SK-N-SH (cell line): ENCODE measurements around the gene NDUFV2. TPM values are rescaled to one million over a fixed set of nuclear protein-coding genes. Genes with fewer than 3 reads are reported as not detected.

Source experiments
- CTCF ChIA-PET: fragments of 300-600, 350-600 bp; formaldehyde crosslinking; extraction: SDS; loops from one replicate; lab custom pipeline; 2021; lab: Yijun Ruan, JAX
- POLR2A ChIA-PET: fragments of 350-600 bp; sonication (Branson Sonifier 250); formaldehyde crosslinking; extraction: SDS; loops from one replicate; lab custom pipeline; 2020; ENCODE audit warnings: antibody characterized with exemption, inconsistent platforms; lab: Yijun Ruan, JAX
- DNase-seq: peaks from one replicate; pipeline ENCODE4 v3.0.0; 2012
- H2AFZ ChIP-seq: fragments of 200-600 bp; sonication (generic); 2 replicates; pipeline ENCODE4 v1.8.1; 2016; ENCODE audit warnings: antibody characterized with exemption, mild to moderate bottlenecking, low read depth
- H3F3A ChIP-seq: fragments of 200-600 bp; sonication (generic); replicated peaks from 2 replicates; pipeline ENCODE3; 2016; ENCODE audit warnings: antibody characterized with exemption, mild to moderate bottlenecking; ENCODE audit not compliant: insufficient read depth
- H3K27ac ChIP-seq, 2 experiments: fragments of 200-500 bp in 1 of 2; fragments of 200-600 bp in 1 of 2; sonication (Bioruptor generic) in 1 of 2; sonication (generic), shearing (Covaris generic) in 1 of 2; 2 replicates each; pipeline versions ENCODE4 v1.5.1 to v1.6.1; 2014 to 2016; ENCODE audit warnings: low read depth in 2 of 2, inconsistent platforms in 1 of 2, low read length in 1 of 2, mild to moderate bottlenecking in 1 of 2, mixed read lengths in 1 of 2
- H3K27me3 ChIP-seq: fragments of 200-600 bp; sonication (generic), shearing (Covaris generic); 2 replicates; pipeline ENCODE4 v1.6.1; 2016; ENCODE audit warnings: mixed run types; ENCODE audit not compliant: insufficient read depth
- H3K36me3 ChIP-seq, 2 experiments: fragments of 200-500 bp in 1 of 2; fragments of 200-600 bp in 1 of 2; sonication (Bioruptor generic) in 1 of 2; sonication (generic) in 1 of 2; replicated peaks in 1 of 2; 2 replicates each; pipeline versions ENCODE3 to v1.5.1; 2014 to 2016; ENCODE audit warnings: low read length in 1 of 2, mild to moderate bottlenecking in 1 of 2; ENCODE audit not compliant: insufficient read depth in 2 of 2, control insufficient read depth in 1 of 2
- H3K4me1 ChIP-seq, 2 experiments: fragments of 200-500 bp in 1 of 2; fragments of 200-600 bp in 1 of 2; sonication (Bioruptor generic) in 1 of 2; sonication (generic), shearing (Covaris generic) in 1 of 2; 2 replicates each; pipeline versions ENCODE4 v1.5.1 to v1.6.1; 2014 to 2016; ENCODE audit warnings: low read depth in 1 of 2, low read length in 1 of 2, mixed run types in 1 of 2; ENCODE audit not compliant: insufficient read depth in 2 of 2, control insufficient read depth in 1 of 2
- H3K4me2 ChIP-seq: fragments of 200-600 bp; sonication (generic), shearing (Covaris generic); 2 replicates; pipeline ENCODE4 v1.6.1; 2017; ENCODE audit warnings: mixed run types
- H3K4me3 ChIP-seq, 2 experiments: fragments of 200-500 bp in 1 of 2; fragments of 200-600 bp in 1 of 2; sonication (Bioruptor generic) in 1 of 2; sonication (generic), shearing (Covaris generic) in 1 of 2; 2 replicates each; pipeline versions ENCODE4 v1.5.1 to v1.8.1; 2014 to 2016; ENCODE audit warnings: low read depth in 2 of 2, inconsistent platforms in 1 of 2, low read length in 1 of 2, mild to moderate bottlenecking in 1 of 2, mixed read lengths in 1 of 2, moderate library complexity in 1 of 2
- H3K79me2 ChIP-seq: fragments of 200-600 bp; sonication (generic); 2 replicates; pipeline ENCODE4 v1.8.1; 2017; ENCODE audit warnings: mild to moderate bottlenecking; ENCODE audit not compliant: insufficient read depth
- H3K9ac ChIP-seq: fragments of 200-600 bp; sonication (generic); 2 replicates; pipeline ENCODE4 v1.6.1; 2017; ENCODE audit warnings: mixed run types
- H3K9me2 ChIP-seq: fragments of 200-600 bp; sonication (generic); 2 replicates; pipeline ENCODE4 v1.6.1; 2017; ENCODE audit warnings: mixed run types
- H3K9me3 ChIP-seq: fragments of 200-600 bp; sonication (generic); 2 replicates; pipeline ENCODE4 v1.6.1; 2017; ENCODE audit warnings: mixed run types, mild to moderate bottlenecking, moderate library complexity
- H4K20me1 ChIP-seq: fragments of 200-600 bp; sonication (generic); 2 replicates; pipeline ENCODE4 v1.6.1; 2017; ENCODE audit warnings: mild to moderate bottlenecking, mixed run types; ENCODE audit not compliant: insufficient read depth
- FOSL2 ChIP-seq: IDR thresholded peaks from 2 replicates; pipeline ENCODE4 v1.4.0; 2012; ENCODE audit warnings: low read depth, mild to moderate bottlenecking, moderate library complexity, borderline replicate concordance
- GATA2 ChIP-seq: sonication (generic); formaldehyde crosslinking; IDR thresholded peaks from 2 replicates; pipeline ENCODE4 v1.5.0; 2020; ENCODE audit warnings: mild to moderate bottlenecking, missing genetic modification reagents
- JUND ChIP-seq: IDR thresholded peaks from 2 replicates; pipeline ENCODE4 v1.4.0; 2012
- MXI1 ChIP-seq: IDR thresholded peaks from 2 replicates; pipeline ENCODE4 v1.6.1; 2012; ENCODE audit warnings: mild to moderate bottlenecking, low read depth, low read length, improper control_type of control experiment
- NFIC ChIP-seq: IDR thresholded peaks from 2 replicates; pipeline ENCODE4 v1.4.0; 2012; ENCODE audit warnings: borderline replicate concordance
- PBX3 ChIP-seq: IDR thresholded peaks from 2 replicates; pipeline ENCODE4; 2012
- RXRA ChIP-seq: IDR thresholded peaks from 2 replicates; pipeline ENCODE4 v1.4.0; 2012; ENCODE audit warnings: low read depth, mild to moderate bottlenecking, borderline replicate concordance
- SIN3A ChIP-seq: IDR thresholded peaks from 2 replicates; pipeline ENCODE4 v1.6.1; 2012; ENCODE audit warnings: low read depth, mild to moderate bottlenecking, low read length, moderate library complexity, borderline replicate concordance
- SMC3 ChIP-seq: IDR thresholded peaks from 2 replicates; pipeline ENCODE4 v1.6.1; 2012; ENCODE audit warnings: low read depth, low read length, improper control_type of control experiment
- TCF12 ChIP-seq: IDR thresholded peaks from 2 replicates; pipeline ENCODE4 v1.4.0; 2012
- USF1 ChIP-seq: IDR thresholded peaks from 2 replicates; pipeline ENCODE4 v1.4.0; 2012; ENCODE audit warnings: low read depth, borderline replicate concordance
- WGBS: methylation state at CpG from one replicate; pipeline ENCODE4 v1.1.6; 2017; ENCODE audit warnings: low lambda C conversion rate; 5-methylcytosine and 5-hydroxymethylcytosine counted together
- polyA plus RNA-seq, 3 experiments: library from polyadenylated mRNA; depleted of rRNA; stranded (reverse); fragments of >200 nt; gene quantifications; 2 replicates each; pipeline ENCODE4 v1.2.3, GENCODE V29; 2012
- TF ChIP-seq, protein P1 (sequence below): IDR thresholded peaks from 2 replicates; pipeline ENCODE4 v1.4.0; 2012; ENCODE audit warnings: low read depth, borderline replicate concordance
- TF ChIP-seq, protein P2 (sequence below): fragments of 150-350 bp; IDR thresholded peaks from 2 replicates; pipeline ENCODE4 v1.6.1; 2016; ENCODE audit warnings: mild to moderate bottlenecking, low read depth, low read length

Gene NDUFV2
- polyA plus RNA-seq, 1 of the 3 experiments (the other 2 are of a cell fraction): 101 TPM

DNA sequence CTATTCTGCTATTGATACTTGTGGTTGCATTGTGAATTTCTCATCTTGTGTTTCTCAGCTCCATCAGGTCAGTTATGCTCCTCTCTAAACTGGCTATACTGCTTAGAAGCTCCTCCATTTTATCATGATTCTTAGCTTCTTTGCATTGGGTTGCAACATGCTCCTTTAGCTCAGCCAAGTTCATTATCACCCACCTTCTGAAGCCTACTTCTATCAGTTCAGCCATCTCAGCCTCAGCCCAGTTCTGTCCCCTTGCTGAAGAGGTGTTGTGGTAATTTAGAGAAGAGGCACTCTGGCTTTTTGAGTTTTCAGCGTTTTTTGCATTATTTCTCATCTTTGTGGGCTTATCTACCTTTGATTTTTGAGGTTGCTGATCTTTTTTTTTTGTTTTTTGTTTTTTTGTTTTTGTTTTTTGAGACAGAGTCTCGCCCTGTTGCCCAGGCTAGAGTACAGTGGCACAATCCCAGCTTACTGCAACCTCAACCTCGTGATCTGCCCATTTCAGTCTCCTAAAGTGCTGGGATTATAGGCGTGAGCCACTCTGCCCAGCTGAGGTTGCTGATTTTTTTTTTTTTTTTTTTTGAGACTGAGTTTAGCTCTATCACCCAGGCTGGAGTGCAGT, 70.1 kb downstream of the NDUFV2 start:
- no peak overlapping the region for H3K27ac ChIP-seq
- whole genome bisulfite sequencing: 79% methylated on average over 4 of the region's 4 CpGs
- H3K4me1 ChIP-seq: no peaks in the 10 kb centered on the region
- no peaks in the 10 kb centered on the region for H3K9me2 ChIP-seq
- H4K20me1 ChIP-seq: peaks cover 46% of the 10 kb centered on the region
- CTCF ChIA-PET: interaction anchor here (1.7 kb wide), 1 partner anchor 8 kb away, joined by 4 read pairs; no protein-coding TSS in a partner anchor
- no peak for DNase-seq
- H3K9me3 ChIP-seq: no peaks in the 10 kb centered on the region
- H2AFZ ChIP-seq: no peak overlapping the region
- no peaks in the 10 kb centered on the region for H3F3A ChIP-seq
- H3K36me3 ChIP-seq: no peaks in the 10 kb centered on the region
- no peaks in the 10 kb centered on the region for H3K27me3 ChIP-seq
- TF ChIP-seq PBX3 (no peak), JUND (no peak), RXRA (no peak), USF1 (no peak), NFIC (no peak), FOSL2 (no peak), GATA2 (CRISPR knock-in tag) (no peak)
- TF ChIP-seq, protein P1, sequence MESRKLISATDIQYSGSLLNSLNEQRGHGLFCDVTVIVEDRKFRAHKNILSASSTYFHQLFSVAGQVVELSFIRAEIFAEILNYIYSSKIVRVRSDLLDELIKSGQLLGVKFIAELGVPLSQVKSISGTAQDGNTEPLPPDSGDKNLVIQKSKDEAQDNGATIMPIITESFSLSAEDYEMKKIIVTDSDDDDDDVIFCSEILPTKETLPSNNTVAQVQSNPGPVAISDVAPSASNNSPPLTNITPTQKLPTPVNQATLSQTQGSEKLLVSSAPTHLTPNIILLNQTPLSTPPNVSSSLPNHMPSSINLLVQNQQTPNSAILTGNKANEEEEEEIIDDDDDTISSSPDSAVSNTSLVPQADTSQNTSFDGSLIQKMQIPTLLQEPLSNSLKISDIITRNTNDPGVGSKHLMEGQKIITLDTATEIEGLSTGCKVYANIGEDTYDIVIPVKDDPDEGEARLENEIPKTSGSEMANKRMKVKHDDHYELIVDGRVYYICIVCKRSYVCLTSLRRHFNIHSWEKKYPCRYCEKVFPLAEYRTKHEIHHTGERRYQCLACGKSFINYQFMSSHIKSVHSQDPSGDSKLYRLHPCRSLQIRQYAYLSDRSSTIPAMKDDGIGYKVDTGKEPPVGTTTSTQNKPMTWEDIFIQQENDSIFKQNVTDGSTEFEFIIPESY: no peak
- TF ChIP-seq, protein P2, sequence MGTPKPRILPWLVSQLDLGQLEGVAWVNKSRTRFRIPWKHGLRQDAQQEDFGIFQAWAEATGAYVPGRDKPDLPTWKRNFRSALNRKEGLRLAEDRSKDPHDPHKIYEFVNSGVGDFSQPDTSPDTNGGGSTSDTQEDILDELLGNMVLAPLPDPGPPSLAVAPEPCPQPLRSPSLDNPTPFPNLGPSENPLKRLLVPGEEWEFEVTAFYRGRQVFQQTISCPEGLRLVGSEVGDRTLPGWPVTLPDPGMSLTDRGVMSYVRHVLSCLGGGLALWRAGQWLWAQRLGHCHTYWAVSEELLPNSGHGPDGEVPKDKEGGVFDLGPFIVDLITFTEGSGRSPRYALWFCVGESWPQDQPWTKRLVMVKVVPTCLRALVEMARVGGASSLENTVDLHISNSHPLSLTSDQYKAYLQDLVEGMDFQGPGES: no peak
- no peak overlapping the region for H3K9ac ChIP-seq
- H3K79me2 ChIP-seq: peaks cover 98% of the 10 kb centered on the region
- no peak overlapping the region for H3K4me3 ChIP-seq
- no peak overlapping the region for H3K4me2 ChIP-seq
- POLR2A ChIA-PET: no interaction called here

DNA sequence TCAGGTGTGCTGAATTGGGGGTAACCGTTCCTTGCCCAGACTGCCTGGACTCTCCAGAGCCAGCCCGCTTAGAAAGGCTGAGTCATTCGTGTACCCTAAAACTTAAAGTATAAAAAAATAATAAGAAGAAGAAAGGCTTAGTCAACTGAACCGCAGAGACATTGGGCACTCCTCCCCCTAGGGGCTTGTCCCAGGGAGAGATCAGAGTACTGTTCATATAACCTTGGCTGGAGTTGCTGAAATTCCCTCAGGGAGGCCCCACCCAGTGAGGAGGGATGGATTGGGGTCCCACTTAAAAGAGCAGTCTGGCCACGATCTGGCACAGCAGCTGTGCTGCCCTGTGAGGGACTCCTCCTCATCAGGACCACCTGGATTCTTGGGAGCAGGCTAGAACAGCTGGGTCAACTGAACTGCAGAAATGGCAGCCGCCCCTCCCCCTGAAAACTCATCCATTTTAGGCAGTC, 71.3 kb downstream of the NDUFV2 start:
- H4K20me1 ChIP-seq: peaks cover 50% of the 10 kb centered on the region
- H3K36me3 ChIP-seq: peaks cover 0 to 2% of the 10 kb centered on the region in 2 experiments
- TF ChIP-seq SIN3A (no peak), GATA2 (CRISPR knock-in tag) (no peak), SMC3 (no peak), TCF12 (no peak), MXI1 (no peak)
- TF ChIP-seq, all 33 proteins: peak for 0
- H3K4me2 ChIP-seq: no peak overlapping the region
- CTCF ChIA-PET: no interaction called here
- H3K4me1 ChIP-seq: no peaks in the 10 kb centered on the region
- no peaks in the 10 kb centered on the region for H3K27me3 ChIP-seq
- H3K9ac ChIP-seq: no peak overlapping the region
- no peaks in the 10 kb centered on the region for H3K9me3 ChIP-seq
- no peak overlapping the region for H3K27ac ChIP-seq
- POLR2A ChIA-PET: no interaction called here
- no peaks in the 10 kb centered on the region for H3K9me2 ChIP-seq
- H3K4me3 ChIP-seq: no peak overlapping the region
- 95% methylated on average over 6 of the region's 6 CpGs for WGBS
- peaks cover 98% of the 10 kb centered on the region for H3K79me2 ChIP-seq
- no peaks in the 10 kb centered on the region for H3F3A ChIP-seq
- no peak overlapping the region for H2AFZ ChIP-seq
- DNase-seq: no peak
